ENCODE measurements around the gene FLT3LG.

Gene FLT3LG

DNA sequence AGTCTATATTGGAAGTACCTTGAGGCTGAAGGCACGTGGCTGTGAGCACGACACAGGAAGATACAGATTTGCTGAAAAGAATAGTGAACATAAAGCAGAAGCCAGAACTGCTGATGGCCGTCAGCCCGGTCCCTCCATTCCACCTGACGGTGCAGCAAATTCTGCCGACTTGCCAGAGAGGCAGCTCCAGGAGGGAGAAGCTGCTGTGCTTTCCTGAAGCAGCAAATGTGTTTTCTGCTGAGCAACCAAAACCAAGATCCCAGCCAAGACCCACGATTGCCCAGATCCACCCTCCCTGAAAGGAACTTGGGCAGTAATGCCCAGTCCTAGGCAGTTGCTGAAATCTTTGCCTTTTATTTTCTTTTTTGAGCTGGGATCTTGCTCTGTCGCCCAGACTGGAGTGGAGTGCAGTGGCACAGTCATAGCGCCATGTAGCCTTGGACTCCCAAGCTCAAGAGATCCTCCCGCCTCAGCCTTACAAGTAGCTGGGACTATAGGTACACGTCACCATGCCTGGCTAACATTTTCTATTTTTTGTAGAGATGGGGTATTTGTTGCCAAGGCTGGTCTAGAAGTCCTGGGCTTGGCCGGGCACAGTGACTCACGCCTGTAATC, 46.8 kb downstream of the FLT3LG start:
- no peak for DNase-seq

DNA sequence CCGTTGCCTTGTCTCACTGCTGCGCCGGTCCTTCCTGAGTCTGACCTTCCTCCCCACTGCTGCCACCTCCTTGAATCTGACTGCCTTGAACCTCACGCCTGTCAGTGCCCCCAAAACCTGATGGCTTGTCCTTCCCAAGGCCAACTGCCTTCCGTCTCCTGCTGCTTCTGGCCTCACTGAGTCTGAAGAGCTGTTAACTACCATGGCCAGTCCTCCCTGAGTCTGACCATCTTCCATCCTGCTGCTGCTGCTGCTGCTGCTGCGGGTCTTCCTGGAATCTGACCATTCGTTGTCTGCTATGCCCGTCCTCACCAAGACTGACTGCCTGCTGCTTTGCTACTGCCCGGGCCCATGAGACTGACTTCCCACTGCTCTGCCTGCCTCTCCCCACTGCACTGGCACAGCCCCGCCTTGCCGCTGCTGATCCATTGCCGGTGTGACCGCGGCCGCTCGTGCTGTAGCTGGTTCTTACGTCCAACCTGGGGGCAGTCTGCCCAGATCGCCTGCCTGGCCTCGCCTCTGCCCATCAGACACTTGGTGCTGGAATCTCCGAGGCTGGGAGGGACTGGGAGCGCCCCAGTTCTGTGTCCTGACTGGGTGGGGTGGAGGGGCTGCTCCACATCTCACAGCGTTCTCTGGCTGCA, 50.9 kb downstream of the FLT3LG start:
- DNase-seq = no peak

DNA sequence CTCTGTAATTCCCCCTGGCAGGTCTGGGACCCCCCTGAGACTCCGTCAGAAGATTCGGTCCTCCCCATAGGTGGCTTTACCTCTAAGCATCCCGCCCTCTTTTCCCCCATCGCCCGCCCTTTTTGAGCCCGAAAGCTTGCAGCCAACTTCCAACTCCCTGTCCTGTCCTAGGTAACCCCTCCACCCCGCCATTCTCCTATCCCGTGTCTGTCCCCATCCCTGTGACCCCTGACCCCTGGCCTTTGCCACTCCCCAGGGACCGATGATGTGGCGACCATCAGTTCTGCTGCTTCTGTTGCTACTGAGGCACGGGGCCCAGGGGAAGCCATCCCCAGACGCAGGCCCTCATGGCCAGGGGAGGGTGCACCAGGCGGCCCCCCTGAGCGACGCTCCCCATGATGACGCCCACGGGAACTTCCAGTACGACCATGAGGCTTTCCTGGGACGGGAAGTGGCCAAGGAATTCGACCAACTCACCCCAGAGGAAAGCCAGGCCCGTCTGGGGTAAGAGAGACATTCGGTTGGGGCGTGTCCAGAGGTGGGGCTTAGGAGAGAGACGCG, 54.3 kb downstream of the FLT3LG start:
- DNase-seq = no peak

DNA sequence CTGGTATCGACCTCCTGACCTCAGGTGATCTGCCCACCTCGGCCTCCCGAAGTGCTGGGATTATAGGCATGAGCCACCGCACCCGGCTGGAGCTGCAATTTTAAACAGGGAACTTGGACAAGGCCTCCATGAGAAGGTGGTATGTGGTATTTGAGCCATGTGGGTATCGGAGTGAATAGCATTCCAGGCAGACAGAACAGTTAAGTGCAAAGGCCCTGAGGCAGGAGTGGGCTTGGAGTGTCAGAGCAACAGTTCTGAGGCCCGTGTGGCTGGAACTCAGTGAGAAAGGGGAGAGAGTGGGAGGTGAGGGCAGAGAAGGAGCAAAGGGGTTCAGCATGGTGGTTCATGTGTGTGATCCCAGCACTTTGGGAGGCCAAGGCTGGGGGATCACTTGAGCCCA, 56.7 kb downstream of the FLT3LG start:
- DNase-seq = no peak

DNA sequence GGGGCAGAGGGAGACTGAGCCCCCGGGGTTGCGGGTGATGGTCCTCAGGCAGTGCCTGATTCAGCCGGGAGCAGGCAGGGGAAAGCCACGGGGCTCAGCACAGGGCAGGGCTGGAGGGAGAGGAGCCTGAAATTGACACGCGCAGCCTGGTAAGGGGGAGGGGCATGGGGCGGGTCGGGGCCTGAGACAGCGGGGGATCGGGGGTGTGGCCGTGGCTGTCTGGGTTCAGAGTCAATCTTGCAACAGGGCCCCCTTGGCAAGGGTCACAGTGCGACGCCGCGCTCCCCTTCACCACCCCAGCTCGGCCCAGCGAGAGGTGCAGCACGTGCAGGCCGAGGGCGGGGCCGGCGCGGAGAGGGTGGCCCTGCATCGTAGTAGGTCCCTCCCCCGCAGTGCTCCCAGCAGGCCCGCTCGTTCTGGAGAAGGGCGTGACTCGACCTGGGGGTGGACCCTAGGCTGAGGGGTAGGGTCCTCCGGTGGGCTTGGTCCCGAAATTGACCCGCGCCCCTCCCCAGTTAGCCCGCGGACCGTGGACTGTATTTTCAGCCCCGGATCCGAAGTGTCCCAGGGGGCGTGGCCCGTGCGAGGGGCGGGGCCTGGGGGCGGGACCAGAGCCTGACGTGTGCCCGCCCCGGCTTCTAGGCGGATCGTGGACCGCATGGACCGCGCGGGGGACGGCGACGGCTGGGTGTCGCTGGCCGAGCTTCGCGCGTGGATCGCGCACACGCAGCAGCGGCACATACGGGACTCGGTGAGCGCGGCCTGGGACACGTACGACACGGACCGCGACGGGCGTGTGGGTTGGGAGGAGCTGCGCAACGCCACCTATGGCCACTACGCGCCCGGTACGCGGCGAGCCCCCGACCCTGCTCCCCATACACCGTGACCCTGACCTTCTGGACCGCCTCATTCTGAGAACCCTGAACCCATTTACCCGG, 59.8 kb downstream of the FLT3LG start:
- DNase-seq = peak; percentile 73 to 78

DNA sequence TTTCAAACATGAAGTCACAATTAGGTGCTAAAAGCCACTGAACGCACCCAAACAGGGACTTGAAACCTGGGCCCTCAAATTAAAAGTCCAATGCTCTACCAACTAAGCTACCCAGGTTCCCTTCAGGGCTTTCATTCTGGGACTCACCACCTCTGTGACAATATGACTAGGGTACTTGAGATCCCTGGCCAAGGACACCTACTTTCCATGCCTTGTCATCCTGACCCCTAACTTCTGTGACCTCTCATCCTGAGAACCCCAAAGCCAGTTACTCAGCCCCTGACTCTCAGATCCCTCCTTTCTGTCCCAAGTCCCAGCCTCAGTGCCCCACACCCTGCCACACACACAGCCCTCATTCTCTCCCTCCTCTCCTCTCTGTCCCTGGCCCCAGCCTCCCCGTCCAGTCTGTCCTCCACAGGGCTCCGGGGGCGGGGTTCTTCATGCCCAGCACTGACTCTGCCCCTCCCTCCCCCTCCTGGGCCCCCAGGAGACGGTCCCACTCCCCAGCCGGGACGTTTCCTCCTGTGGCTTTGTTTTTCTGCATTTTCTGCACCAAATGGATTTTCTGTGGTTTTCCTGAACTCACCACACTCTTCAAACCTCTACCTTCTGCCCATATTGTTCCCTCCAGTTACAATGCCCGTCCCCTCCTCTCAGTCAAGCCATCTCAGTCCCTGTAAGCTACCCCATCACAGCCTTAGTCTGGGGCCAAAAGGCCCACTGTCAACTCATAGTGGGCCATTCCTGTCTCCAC, 60.8 kb downstream of the FLT3LG start:
- no peak for DNase-seq

Measured in NCI-H446 (cell line).